T1000 (cell line): ENCODE data around the gene SPATA6L.

Source experiments
- DNase-seq: peaks from one replicate; lab custom pipeline; 2025; ENCODE audit warnings: mixed read lengths; lab: John Stamatoyannopoulos, UW

Gene SPATA6L, protein sequence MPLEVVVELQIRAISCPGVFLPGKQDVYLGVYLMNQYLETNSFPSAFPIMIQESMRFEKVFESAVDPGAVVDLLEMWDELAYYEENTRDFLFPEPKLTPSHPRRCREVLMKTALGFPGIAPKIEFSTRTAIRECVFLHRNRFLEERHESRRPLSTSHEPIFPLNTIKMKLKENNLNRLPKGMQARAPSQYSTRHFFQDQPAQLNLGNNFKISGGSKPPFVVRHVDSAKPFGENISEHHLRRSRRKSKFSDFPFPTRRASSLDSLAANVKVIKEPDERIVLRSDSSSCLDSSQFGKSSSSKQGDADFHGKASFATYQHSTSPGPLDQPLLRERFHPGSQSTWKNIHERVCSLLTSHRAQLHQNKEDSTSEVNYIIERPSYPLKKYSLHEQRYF

DNA sequence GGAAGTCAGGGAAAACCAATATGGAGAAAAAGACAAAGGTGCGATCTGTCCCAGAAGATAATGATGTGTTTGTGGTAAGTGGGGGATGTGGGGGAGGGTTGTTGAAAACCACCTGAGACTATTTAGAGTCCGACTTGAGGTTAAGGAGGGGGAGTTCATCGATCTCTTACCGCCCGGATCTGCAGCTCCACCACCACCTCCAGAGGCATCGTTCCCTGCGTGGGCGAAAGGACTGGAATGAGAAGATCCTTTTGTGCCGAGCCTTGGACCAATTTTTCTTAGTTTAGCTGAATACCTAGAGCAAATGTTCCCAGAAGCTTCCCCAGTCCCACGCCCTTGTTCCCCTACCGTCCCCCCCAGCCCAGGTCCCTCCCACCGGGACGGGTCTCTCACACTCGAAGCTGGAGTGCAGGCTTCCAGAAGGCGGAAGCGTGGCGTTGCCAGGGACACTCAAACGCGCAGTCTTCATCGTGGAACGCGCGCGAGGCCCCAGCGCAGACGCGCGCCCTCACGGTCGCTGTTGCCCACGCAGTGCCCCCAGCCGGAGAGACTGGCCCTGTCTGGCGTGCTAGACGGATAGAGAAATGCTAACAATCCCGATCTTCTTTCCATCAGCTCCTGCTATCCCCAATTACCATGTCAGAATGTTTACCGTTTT, at the start of gene SPATA6L:
Gene SPATA6L, minus strand, starts transcription at position 439 of the 658 bp plus-strand sequence. Its CDS starts 230 bp downstream, at position 209.
- no peak for DNase-seq

DNA sequence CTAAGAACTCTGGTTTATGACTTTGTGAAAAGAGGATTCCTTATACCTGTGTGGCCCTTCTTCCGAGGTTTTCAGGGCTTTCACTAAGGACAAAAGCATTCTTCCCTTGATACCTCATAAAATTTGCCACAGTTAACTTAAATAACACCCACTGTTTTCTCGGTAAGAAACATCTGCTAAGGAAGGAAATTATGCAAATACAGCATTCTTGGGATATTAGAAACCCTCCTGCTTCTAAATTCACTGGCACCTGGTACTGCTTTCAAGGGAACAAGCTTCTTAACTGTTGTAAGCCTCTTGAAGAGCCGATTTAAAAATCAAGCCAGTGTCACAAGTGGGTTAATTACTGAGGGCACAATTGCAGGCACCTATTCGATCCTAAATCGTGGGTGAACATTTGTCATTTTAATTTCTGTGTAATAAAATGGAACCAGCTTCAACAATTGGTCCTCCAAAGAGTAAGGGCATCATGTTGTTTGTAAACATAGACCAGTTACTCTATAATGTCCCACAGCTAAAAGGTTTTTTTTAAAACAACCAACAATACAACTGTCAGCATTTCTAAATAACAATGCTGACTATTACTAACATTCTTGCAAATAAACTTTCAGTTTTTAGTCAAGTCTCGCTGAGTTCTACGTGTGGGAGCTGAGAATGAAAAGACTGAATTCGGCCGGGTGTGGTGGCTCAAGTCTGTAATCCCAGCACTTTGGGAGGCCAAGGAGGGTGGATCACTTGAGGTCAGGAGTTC, 48.2 kb upstream of the SPATA6L start:
- DNase-seq: no peak

DNA sequence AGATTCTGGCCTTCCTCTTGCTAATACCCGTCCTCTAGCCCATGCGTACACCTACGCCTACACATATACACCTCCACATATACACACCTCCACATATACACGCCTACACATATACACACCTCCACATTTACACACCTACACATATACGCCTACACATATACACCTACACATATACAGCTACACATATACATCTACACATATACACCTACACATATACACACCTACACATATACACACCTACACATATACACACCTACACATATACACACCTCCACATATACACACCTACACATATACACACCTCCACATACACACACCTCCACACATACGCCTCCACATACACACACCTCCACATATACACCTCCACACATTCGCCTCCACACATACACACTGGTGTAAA, 47.6 kb upstream of the SPATA6L start:
- DNase-seq: no peak

DNA sequence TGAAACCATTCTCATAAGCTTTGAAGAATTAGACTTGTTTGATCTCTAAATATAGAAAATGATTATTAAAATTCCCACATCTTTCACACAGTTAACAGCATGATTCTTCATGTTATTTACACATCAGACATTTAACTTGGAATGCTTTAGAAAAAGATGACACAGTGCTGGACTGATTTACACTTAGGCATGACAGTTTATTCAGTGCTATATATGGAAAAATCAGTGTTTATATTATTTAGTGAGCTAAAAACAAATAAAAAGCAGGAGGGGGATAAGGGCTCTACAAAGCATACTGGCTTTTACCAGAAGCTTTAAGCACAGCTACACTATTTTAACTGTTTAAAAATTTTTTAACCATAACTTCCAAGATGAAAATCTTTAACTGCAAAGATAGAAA, 43.1 kb upstream of the SPATA6L start:
- DNase-seq: no peak

DNA sequence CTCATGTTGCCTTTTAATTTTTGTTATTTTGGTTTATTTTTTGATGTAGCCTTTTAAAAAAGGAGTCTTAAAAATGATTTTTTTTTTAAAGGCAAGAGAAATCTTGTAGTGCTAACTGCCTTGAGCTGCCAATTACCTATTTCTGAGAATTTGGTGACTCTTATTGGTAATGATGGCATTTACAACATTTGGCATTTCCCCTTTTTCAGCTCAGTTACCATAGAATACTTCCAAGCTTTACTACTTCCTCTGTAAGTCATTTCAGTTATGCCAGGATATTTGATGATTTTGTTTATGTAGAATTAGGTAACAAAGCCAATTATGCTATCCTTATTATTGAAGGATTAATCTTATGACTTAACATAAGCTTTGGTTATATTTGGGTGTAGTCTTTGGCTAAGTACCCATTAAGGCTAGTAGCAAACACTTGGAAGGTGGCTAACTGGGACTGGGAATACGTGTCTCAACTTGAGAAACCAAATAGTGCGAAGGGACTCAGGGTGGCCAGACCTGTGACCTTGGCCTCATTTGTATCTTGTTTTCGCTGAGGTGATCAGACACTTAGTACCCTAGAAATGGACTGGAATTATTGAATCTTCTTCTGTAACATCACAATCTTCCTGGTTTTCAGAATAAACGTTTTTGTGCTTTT, 40.8 kb upstream of the SPATA6L start:
- no peak for DNase-seq

DNA sequence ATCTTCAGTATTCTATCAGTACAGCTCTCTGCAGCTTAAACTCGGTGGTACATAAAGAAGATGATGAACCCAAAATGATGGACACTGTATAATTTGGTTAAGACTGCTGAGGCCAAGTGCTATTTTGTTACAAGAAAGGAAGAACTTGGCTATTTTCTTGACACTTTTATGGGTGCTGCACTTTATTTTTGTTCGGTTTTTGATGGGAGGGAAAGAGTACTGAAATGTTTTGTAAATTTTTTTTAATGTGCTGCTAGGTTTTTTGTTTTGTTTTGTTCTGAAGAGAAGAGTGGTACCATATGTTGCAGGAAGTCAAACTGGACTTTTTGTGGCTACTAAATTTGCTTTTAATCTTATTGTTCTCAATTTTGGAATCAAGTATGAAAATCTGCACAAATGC, 39.7 kb upstream of the SPATA6L start:
- DNase-seq: no peak

DNA sequence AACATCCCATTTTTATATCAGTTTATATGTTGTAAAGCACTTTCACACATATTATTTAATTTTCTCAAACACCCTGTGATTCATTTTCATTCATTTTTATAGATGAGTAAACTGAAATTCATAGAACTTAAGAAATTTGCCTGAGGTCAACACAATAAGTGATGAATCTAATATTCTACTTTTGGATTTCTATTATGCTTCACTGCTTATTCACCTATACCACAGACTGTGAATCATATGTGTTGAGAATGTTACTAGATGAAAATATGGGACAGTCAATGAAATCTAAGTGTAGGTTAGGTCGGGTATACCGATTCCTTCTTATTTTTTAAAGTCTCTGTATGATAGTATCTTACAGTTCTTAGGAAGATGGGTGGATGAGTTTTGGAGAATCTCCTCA, 37.8 kb upstream of the SPATA6L start:
- no peak for DNase-seq

DNA sequence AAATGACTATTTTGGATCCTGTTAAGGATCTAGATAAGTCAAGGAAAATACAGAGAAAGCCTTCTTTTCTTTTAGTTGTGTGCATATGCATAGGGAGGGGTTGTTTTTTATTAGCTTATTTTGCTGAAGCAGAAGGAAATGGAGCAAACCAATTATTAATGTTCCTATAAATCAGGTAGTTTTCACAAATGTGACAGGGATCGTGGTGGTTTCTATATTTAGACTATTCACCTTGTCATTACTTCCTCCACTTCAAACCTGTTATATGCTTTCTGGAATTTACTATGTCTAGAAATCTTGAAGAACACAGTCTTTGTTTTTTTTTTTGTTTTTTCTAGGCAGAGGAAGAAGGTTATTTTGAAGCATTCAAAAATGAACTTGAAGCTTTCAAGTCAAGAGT, 35.2 kb upstream of the SPATA6L start:
- no peak for DNase-seq

DNA sequence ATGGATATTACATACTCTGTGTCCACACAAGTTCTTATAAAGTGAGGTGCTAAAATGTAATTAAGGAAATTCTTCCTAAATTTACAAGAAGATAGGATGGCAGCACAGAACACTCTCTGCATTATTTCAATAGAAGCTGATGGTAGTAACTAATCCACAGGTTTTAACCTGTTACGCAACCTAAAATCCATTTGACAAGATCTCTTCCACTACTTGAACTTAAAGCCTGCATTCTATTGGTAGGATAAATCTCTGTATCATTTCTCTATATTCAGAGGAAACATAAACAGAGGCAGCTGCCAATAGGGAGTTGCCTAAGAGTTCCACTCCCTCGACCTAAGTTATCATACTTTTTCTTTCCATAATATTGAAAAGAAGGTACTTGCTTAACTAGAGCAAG, 34.7 kb upstream of the SPATA6L start:
- no peak for DNase-seq

DNA sequence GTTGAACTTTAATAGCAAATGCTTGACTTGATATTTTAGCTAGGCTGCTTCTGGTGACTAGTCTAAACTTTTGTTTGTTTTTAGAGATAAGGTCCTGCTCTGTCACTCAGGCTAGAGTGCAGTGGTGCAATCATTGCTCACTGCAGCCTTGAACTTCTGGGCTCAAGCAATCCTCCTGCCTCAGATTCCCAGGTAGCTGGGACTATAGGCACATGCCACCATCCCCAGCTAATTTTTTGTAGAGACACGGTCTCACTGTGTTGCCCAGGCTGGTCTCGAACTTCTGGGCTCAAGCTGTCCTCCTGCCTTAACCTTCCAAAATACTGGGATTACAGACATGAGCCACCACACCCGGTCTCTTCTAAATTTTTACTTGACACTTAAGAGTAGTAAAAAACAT, 33.8 kb upstream of the SPATA6L start:
- no peak for DNase-seq

DNA sequence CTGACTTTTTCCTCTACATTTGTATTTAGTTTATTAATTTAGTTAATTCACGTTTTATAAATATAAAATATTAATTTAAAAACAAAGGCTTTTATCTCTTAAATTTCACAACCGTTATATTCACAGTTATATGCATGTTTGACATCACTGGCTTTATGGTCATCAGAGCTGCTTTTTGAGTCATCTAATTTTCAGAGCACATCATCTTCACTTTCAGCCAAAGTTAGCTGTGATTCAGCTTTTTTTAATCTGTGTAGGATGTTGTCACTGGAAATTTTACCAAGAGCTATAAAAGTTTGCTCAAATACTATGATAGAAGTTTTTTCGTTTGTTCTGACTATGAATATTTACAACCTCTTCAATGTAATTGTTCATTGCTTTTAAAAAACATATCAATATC, 25.5 kb upstream of the SPATA6L start:
- no peak for DNase-seq

DNA sequence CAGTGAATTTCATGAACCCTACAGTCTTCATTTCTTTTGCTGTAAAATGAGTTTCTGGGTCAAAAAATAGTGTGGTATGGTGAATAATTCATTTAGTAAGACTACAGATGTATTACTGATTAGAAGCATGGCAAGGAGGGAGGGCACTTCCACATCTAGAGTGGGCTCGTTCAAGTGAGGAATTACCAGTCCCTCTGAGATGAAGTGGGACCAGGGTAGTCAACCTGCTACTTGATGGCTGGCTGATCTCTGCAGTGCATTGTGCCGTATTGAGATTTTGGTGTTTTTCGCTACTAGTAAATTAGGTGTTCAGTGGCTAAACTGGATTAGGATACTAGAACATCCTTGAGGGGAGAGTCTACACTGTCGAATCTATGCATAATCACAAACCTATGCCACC, 23.9 kb upstream of the SPATA6L start:
- DNase-seq: no peak

DNA sequence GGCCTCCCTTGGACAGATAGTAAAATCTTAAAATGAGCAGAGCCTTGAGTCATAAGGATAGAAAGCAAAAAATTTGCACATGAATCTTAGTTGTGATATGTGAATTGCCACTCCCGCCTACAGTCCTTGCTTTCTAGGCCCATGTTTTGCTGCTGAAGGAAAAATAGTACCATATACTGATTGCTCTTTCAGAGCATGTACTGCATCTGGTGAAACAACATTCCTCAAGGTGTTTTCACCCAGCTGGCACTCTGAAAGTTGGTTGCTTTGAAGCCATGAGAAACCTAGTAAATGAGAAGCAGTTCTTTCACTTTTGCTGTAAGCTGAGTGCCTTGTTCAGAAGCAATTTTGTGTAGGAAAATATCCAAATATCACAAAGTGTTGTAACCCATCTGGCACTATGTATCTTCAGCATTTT, 23.4 kb upstream of the SPATA6L start:
- no peak for DNase-seq

DNA sequence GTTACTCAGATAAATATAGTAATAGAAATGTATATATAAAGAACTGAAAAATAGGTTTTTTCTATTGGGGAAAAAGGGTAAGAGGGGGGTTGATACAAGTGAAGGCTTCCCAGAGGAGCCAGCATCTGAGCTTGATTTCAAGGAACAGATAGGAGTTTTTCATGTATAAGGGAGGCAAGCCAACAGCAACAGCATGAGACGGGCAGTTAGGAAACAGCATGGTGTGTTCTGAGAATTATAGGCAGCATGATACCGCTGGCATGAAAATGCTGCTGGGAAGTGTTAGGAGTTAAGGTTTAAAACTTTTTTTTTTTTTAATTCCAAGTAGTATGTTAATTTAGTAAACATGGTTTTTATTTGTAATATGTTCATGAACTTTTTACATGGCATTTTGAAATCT, 22.7 kb upstream of the SPATA6L start:
- DNase-seq: no peak

DNA sequence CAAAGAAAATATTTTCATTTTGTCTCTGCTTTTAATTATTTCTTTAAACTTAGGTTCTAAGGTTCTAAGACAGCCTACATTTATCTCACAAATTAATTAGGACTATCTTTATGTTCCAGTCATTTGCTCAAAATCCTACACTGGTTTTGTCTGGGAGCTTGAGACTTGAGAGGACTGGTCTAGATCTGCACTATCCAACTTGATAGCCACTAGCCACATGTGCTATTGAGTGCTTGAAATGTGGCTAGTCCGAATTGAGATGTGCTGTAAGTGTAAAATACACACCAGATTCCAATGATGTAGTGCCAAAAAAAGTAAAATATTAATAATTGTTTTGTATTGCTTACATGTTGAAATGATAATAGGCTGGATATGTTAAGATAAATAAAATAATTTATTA, 20.3 kb upstream of the SPATA6L start:
- DNase-seq: no peak

DNA sequence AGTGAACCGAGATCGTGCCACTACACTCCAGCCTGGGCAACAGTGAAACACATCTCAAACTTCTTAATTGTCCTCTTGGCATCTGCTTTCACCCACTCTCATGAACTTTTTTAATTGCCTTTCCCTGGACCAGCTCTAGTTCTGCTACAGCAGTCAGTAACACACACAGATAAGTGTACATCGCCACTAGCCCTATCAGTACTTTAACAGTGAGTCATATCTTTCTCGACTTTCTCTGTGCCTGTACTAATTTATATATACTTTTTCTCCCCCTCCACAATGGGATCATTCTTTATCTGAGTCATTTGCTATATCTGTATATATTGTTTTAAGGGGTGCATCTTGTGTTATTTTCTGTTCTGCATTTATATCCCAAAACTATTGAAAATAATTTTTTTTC, 19.8 kb upstream of the SPATA6L start:
- DNase-seq: no peak

DNA sequence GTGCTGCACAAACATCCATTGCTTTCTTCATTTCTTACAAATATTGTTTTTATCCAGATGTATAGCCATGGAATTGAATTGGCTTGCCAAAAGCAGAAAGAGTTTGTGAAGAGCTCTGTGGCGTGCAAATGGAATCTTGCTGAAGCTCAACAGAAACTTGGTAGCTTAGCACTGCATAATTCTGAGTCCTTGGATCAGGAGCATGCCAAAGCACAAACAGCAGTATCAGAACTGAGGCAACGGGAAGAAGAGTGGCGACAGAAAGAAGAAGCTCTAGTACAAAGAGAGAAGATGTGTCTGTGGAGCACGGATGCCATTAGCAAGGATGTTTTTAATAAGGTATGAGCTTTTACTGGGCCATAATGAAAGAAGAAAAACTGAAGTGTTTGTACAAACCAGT, 18.5 kb upstream of the SPATA6L start:
- no peak for DNase-seq

DNA sequence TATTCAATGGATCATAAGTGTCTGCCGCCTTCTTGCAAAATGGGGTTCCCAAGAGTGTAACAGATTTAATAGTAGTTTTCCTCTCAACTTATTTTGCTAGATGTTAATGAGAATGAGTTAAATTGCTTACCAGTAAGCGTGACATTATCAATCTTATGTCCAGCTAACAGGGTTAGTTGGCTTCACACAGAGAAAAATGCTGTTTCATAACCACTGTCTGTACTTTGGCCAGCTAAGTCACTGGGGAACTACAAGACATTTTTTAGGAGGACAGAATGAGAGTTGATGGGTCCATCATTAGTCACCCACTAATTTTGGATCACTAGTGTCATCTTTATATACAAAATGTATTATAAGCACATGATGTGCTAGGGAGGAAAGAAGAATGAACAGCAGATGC, 14.5 kb upstream of the SPATA6L start:
- no peak for DNase-seq

DNA sequence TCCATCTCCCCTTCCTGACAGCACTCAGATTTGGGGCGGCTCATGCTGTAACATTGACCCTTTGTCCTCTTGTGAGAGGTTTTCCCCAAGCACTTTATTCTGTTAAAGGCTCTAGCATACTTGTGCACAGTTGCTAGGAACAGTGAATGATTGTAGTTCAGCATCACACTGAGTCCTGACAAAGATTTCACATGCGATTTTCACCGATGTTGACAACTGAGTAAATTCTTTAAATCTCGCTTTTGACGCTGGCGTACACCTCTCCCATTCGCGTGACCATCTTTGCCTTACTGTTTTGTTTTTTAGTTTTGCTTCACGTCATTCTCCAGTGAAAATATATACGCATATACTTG, 13.9 kb upstream of the SPATA6L start:
- no peak for DNase-seq

DNA sequence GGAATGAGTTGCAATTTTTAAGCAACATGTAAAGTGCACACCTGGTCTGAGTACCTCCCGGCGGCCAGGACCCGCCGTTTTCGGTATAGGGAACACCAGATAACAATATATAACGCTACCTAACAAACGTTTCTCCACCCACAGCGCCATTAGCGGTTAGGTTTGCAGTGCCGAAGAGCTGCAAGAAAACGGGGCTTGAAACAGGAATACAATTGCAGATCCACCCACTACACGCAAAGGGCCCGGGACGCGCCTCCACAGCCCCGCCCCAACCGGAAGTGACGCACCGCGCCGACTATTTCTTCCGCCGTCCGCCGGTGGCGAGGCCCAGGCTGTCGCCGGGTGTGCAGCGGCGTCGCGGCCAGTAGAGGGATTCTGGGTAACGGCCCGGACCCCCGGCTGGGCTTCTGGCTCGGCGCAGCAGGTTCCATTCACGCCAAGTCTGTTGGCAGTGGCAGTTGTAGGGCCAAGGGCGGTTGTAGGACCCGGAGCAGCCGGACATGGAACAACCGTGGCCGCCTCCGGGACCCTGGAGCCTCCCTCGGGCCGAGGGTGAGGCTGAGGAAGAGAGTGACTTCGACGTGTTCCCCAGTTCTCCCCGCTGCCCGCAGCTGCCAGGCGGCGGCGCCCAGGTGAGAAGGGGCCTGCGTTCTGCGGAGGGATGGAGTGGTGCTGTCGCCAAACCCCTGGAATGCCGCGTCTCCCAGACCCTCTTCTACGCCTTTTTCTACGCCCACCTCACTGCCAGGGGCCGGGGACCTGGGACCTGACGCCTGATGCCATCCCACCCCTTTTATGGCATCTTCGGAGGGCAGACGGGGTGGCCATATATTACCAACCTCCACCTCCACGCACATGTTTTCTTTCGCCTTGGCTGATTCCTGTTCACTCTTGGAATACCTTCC, 13.2 kb upstream of the SPATA6L start, which contains the start of gene CDC37L1:
Gene CDC37L1, plus strand, starts transcription at position 302 of the 905 bp plus-strand sequence. Its CDS starts 199 bp downstream, at position 501.
- peak; percentile 73 for DNase-seq

DNA sequence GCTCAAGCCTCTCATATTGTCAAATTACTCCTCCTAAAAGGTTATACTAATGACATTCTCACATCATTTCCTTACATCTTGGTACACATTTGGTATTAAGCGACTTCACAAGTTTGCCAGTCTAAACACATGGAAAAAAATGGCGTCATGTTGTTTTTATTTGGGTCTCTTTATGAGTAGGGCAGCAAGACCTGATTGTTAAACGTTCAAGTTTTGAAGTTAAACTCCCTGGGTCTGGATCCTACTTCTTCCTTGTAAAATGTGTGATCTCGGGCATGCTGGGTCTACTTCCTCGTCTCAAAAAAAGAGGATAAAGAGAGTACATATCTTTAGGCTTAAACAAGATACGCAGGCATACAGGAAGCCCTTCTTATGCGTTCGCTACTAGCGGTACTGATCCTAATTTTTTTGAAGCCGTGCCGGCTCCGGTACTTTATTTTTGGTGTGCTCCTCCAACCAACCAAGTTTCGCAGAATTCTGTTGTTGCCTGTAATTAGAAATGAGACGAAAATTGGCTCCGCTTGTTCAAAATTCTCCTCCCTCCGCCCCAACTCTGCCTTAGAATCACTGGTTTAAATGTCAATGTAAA, 12.5 kb upstream of the SPATA6L start:
- no peak for DNase-seq
